Femur (tissue), 1 donor: ENCODE measurements around the gene MAPK1IP1L.
"Not testable (repeated sequence)": the region's sequence is repeated elsewhere in the genome, so short reads cannot be mapped to it uniquely, and the experiment has no call there.

ENCODE experiments used
- DNase-seq: peaks from one replicate; pipeline ENCODE4 v3.0.0-alpha.2; 2017

Gene MAPK1IP1L

DNA sequence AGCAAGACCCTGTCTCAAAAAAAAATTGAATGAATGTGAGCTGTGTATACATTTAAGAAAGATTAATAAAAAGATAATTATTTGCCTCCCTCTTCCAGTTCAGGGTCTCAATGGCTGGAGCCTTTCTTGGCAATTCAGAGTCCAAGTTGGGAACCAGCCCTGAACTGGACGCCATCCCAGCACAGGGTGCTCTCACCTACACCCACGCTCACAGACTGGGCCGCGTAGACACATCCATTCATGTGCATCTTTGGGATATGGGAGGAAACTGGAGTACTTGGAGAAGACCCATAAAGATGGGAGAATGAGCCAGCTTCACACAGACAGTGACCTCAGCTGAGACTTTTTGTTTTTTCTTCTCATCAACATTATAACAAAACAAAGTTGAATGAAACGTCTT is 6.5 kb downstream of the MAPK1IP1L start:
- DNase-seq = no peak

- no peak for DNase-seq
Observed at GRCh38 chr14:55059333-55059732, 7.9 kb downstream of the MAPK1IP1L start.

- DNase-seq = no peak
Observed at GRCh38 chr14:55062517-55063351, 11.3 kb downstream of the MAPK1IP1L start.

DNA sequence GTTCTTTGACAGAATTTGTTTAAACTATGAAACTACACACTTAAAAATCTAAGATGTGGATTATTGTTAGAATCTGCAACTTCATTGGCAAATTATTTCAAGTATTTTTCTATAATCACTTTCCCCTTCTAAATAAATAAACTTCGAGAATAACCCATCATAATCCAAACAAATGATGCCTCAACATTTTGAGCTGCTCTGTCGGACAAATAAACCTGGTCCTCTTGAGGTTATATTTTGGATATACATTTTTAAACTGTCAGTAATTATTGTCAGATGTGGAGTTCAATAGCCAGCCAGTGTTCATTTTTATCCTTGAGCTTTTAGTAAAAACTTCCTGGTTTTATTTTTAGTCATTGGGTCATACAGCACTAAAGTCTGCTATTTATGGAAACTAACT is 13.4 kb downstream of the MAPK1IP1L start:
- not testable (repeated sequence) for DNase-seq

DNA sequence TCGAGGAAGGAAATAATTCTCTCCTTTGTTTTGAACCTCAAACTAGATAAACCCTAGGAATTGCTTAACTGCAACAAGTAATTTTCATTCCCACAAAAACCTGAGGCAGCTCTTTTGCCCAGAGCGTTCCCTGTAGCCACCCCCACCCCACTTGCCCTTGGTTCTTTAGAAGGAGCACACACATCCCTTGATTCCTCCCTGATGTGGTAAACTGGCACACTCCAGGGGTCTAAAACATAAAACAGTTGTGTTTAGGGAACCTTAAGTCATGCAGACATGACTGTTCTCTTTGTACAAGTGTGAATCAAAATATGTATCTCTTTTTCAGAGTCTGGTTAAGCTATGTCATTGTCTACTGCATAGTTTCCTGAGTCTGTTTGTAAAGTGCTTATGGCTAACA is 14.0 kb downstream of the MAPK1IP1L start:
- no peak for DNase-seq

GRCh38 chr14:55066223-55066622 is 14.8 kb downstream of the MAPK1IP1L start:
- DNase-seq = no peak

- no peak for DNase-seq
Observed at GRCh38 chr14:55070981-55071411, 19.5 kb downstream of the MAPK1IP1L start.

DNA sequence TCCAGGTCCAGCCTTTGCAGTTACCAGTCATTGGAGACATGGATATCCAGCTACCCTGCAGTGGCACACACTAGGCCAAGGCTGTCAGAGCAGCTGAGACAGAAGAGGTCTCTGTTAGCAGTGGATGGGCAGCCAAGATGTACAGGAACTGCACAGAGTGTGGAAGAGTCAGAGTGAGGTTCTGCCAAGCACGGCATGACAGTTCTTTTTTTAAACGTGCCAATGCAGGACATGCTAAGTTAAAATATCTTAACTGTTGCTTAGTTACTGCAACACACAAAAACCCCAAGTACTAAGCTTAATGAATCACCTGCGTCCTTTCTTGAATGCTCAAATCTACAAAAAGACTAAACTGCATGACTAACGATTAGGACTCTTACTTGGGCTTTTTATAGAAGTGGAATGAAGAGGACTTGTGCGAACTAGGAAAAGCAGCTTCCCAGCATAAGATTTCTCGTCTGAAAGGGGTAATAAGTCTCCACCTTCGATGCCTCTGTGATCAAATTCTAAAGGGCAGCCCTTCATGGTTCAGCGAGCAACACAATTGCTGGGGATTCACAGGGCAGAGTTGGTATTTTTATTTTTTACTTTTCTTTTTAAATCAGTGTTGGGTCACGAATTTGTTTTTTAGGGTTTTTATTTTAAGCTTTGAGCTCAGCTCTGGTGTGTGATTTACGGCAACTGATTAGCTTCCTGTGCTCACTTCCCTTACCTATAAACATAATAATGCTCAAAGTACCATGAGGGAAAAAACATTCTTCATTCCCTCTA is 20.6 kb downstream of the MAPK1IP1L start:
- peak; percentile 74 for DNase-seq

DNA sequence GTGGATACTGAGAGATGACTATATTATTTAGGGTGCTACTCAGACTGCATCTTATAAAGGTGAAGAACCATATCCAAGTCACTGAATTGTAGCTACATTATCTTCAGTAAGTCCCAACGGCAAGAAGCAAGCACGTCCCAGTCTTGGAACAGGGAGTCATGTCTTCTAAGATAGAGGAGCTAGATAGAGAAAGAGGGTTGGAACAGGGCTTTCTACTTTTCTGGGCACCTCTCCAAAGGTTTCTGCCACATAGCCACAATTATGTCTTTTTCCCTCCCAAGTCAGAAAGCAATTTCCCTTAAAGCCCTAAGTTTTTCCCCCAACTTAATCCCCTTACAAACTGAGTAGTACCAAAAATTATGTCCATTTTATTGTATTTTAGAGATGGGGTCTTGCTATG is 22.4 kb downstream of the MAPK1IP1L start:
- DNase-seq = no peak

DNA sequence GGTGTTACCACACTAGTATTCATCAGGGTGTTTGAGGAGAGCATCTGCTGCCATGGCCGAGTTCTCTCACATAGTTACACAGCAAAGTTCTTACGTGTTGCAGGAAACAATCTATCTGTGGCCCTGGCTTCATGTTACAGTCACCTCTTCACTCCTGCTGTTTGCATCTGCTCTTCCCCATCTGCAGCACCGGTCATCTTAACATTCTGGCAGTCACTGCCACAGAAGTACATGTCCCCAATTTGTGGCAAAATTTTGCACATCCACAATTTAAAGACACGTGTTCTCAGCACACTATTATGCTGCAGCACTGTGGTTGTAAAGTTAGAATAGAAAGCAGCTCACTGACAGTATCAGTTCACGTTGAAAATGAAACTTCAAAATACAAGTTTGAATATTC is 23.2 kb downstream of the MAPK1IP1L start:
- DNase-seq = no peak

GRCh38 chr14:55075628-55076175 is 24.3 kb downstream of the MAPK1IP1L start:
- DNase-seq = no peak

DNA sequence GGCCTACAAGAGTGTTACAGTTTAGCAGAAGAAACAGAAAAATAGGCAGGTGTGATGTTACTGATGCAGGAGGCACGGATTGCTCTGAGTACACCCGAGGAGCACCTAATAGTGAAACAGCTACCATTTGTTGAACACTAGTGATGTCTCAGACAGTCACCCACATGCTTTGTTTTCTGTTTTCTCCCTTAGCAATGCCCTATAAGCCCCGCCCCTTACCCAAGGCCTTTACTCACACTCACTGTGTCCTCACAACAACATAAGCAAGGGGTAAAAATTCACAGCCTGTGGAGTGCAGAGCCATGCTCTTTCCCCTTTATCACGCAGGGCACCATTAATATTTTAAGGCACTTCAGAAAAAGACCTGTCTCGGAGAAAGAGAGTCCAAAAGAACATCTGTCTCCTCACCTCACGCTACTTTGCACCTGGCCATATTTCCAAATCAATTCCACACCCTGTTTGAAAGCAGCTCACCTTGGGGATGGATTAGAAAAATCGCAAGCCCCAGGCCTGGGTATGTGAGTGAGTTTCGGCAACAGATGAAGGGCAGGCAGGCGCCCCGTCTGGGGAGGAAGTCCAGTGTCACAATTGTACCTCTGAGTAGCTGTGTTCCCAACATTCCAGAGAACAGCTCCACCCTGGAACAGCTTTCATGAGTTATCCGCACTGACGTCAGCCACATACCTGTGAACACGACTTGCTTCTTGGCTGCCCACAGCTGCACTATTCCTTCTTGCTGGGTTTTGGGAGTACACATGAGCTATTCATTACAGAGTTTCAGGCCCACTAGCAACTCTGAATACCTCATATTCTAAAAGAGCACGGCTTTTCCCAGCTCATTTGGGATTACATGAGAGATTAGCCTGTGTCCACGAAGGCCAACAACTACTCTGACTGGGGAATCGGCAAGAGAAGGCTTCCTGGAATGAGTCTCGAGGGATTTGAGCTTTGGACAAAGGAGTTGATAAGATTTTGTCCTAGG is 26.0 kb downstream of the MAPK1IP1L start:
- peak; percentile 59 for DNase-seq

DNA sequence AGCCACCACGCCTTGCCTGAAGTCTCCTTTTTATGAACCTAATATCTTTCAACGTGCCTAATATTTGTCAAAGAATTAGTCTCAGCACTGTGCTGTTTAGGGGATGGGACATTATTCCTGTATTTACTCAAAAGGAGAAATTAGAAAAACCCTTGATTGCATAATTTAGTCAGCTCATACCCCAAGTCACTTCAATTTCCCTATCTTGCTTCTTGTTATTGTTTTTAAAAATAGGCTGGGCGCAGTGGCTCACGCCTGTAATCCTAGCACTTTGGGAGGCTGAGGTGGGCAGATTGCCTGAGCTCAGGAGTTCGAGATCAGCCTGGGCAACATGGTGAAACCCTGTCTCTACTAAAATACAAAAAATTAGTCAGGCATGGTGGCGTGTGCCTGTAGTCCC is 28.5 kb downstream of the MAPK1IP1L start:
- DNase-seq = not testable (repeated sequence)

GRCh38 chr14:55084401-55085059 is 33.1 kb downstream of the MAPK1IP1L start:
- DNase-seq = no peak

DNA sequence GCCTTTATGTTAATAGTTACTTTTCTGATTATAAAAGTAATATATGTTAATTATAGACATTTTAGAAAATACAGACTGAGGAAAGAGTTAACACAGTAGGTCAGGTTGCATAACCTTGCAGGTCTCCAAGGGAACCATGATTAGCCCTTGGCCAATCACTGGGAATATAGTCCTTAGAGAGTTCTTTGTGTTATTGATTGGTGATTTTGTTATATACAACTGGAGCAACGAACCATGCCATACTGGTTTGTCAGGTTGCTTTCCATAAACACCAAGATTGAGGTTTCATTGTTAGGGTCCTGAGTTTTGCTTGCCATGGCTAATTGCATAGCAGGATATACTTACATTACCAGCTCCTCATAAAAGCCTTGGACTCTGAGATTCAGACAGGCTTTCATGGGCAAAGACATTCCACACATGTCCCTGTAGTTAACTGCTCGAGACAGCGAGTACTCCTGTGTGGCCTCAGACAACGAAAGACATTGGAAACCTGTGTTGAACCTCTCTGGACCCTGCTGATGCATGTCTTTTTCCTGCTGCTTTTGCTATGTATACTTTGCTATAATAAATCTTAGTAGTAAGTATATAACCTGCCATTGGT is 33.7 kb downstream of the MAPK1IP1L start:
- DNase-seq = no peak

GRCh38 chr14:55086938-55087337 is 35.5 kb downstream of the MAPK1IP1L start:
- no peak for DNase-seq

GRCh38 chr14:55088356-55088755 is 36.9 kb downstream of the MAPK1IP1L start:
- no peak for DNase-seq

GRCh38 chr14:55092341-55092740 is 40.9 kb downstream of the MAPK1IP1L start:
- no peak for DNase-seq

DNA sequence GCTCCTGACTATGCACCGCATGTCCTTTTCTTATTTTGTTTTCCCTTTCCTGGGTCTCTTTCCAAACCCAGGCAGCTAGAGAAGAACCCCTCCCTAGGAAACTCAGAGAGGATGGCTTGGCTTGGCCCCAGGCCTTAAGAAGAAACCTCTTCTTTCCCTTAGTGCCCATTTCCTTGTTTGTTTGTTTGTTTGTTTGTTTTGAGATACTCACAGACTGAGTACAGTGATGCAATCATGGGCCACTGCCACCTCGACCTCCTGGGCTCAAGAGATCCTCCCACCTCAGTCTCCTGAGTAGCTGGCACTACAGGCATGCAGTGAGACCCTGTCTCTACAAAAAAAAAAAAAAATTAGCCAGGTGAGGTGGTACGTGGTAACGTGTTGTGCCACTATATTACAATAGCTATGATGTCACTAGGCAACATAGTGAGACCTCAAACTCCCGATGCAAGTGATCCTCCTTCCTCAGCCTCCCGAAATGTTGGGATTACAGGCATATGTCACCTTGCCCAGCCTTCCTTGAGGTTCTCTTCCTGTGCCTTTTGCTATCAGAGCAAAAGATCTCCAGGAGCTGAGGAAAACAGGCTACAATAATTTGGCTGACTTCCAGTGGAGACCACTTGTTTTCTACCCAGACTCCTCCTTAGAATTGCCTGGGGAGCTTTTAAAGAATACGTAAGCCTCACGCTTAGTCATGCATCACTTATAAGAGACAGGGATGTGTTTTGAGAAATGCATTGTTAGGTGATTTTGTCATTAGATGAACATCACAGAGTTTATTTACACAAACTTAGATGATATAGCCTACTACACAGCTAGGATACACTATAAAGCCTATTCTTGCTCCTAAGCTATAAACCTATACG is 43.1 kb downstream of the MAPK1IP1L start:
- DNase-seq = no peak

- DNase-seq = no peak
Observed at GRCh38 chr14:55097881-55098560, 46.6 kb downstream of the MAPK1IP1L start.
